Astrocyte of the cerebellum (primary cell): ENCODE measurements around the gene MNT.

Experiments
- DNase-seq: peaks from one replicate; pipeline ENCODE4 v3.0.0-alpha.2; 2011; ENCODE audit warnings: low read depth
- H3K4me3 ChIP-seq: 2 replicates; pipeline ENCODE4 v1.5.1; 2011; ENCODE audit warnings: mild to moderate bottlenecking, low read depth, low read length, moderate library complexity
- CTCF ChIP-seq: IDR thresholded peaks from 2 replicates; pipeline ENCODE4 v1.5.1; 2012; ENCODE audit warnings: low read length, low read depth, moderate library complexity, mild to moderate bottlenecking; ENCODE audit errors: missing control alignments
- in situ Hi-C: cut with HindIII; loops from 2 replicates; pipeline ENCODE4 v1.10.0; 2017; ENCODE audit warnings: low sequenced_read_pairs

Gene MNT

GRCh38 chr17:2366747-2367494 lies 33.9 kb downstream of the MNT start:
- peak; percentile 39 for TF ChIP-seq CTCF
- H3K4me3 ChIP-seq, result no peak overlapping the region
- no peak for DNase-seq
- in situ Hi-C loops, result no loop called here

- H3K4me3 ChIP-seq, result no peak overlapping the region
- no peak for DNase-seq
- in situ Hi-C loops, result no loop called here
- no peak for TF ChIP-seq CTCF
These were observed 35.7 kb downstream of the MNT start for GRCh38 chr17:2365132-2365531.

GRCh38 chr17:2364763-2365116 lies 36.1 kb downstream of the MNT start:
- H3K4me3 ChIP-seq, result no peak overlapping the region
- DNase-seq, result no peak
- in situ Hi-C loops, result no loop called here
- TF ChIP-seq CTCF, result no peak

- in situ Hi-C loops, result no loop called here
- no peak overlapping the region for H3K4me3 ChIP-seq
- peak; percentile 12 for DNase-seq
- TF ChIP-seq CTCF, result no peak
These were observed 36.8 kb downstream of the MNT start for GRCh38 chr17:2363851-2364762.

- no peak for TF ChIP-seq CTCF
- no peak for DNase-seq
- no peak overlapping the region for H3K4me3 ChIP-seq
- in situ Hi-C loops, result no loop called here
These were observed 37.5 kb downstream of the MNT start for GRCh38 chr17:2363318-2363717.

GRCh38 chr17:2362881-2363280 lies 38.0 kb downstream of the MNT start:
- DNase-seq, result no peak
- H3K4me3 ChIP-seq, result no peak overlapping the region
- in situ Hi-C loops, result no loop called here
- TF ChIP-seq CTCF, result no peak
